HEK293T (cell line): ENCODE measurements around the gene S100A16.

Source experiments
- CTCF ChIA-PET: fragments of 350-600 bp; formaldehyde crosslinking; extraction: SDS; loops from one replicate; lab custom pipeline; 2021; ENCODE audit warnings: antibody characterized with exemption, inconsistent platforms; lab: Yijun Ruan, JAX
- POLR2A ChIA-PET: fragments of 350-600 bp; formaldehyde crosslinking; extraction: SDS; loops from one replicate; lab custom pipeline; 2020; ENCODE audit warnings: antibody characterized with exemption, inconsistent platforms; lab: Yijun Ruan, JAX
- DNase-seq: peaks from one replicate; pipeline ENCODE4 v3.0.0; 2012; ENCODE audit warnings: mixed read lengths; ENCODE audit errors: extremely low spot score
- ARNT ChIP-seq: fragments of 450-650 bp; IDR thresholded peaks from 2 replicates; pipeline ENCODE4 v1.6.1; 2017; ENCODE audit warnings: mild to moderate bottlenecking
- BHLHE40 ChIP-seq: fragments of 450-650 bp; IDR thresholded peaks from 2 replicates; pipeline ENCODE4 v1.6.1; 2016; ENCODE audit warnings: mild to moderate bottlenecking, moderate library complexity, borderline replicate concordance
- CTBP1 ChIP-seq: fragments of 450-650 bp; IDR thresholded peaks from 2 replicates; pipeline ENCODE4 v1.6.1; 2016; ENCODE audit warnings: borderline replicate concordance
- ELF4 ChIP-seq: fragments of 450-650 bp; IDR thresholded peaks from 2 replicates; pipeline ENCODE4 v1.6.1; 2017; ENCODE audit warnings: antibody characterized with exemption
- FOXA1 ChIP-seq: fragments of 450-650 bp; IDR thresholded peaks from 2 replicates; pipeline ENCODE4 v1.6.1; 2016; ENCODE audit warnings: mild to moderate bottlenecking
- FOXK2 ChIP-seq: fragments of 450-650 bp; IDR thresholded peaks from 2 replicates; pipeline ENCODE4 v1.6.1; 2016; ENCODE audit warnings: mild to moderate bottlenecking
- FOXM1 ChIP-seq: fragments of 450-650 bp; IDR thresholded peaks from 2 replicates; pipeline ENCODE4 v1.6.1; 2017; ENCODE audit warnings: mild to moderate bottlenecking, borderline replicate concordance
- HDGF ChIP-seq: fragments of 450-650 bp; IDR thresholded peaks from 2 replicates; pipeline ENCODE4 v1.6.1; 2017; ENCODE audit warnings: antibody characterized with exemption, borderline replicate concordance
- L3MBTL2 ChIP-seq: fragments of 450-650 bp; conservative IDR thresholded peaks from 2 replicates; pipeline ENCODE4 v1.6.1; 2016; ENCODE audit warnings: mild to moderate bottlenecking
- LEF1 ChIP-seq: fragments of 450-650 bp; IDR thresholded peaks from 2 replicates; pipeline ENCODE4 v1.6.1; 2017; ENCODE audit warnings: mild to moderate bottlenecking, borderline replicate concordance
- NFRKB ChIP-seq: fragments of 450-650 bp; IDR thresholded peaks from 2 replicates; pipeline ENCODE4 v1.6.1; 2016; ENCODE audit warnings: mild to moderate bottlenecking, moderate library complexity
- SP1 ChIP-seq: fragments of 450-650 bp; IDR thresholded peaks from 2 replicates; pipeline ENCODE4 v1.6.1; 2017
- SUZ12 ChIP-seq: fragments of 450-650 bp; IDR thresholded peaks from 2 replicates; pipeline ENCODE4 v1.6.1; 2016; ENCODE audit warnings: mild to moderate bottlenecking
- TARDBP ChIP-seq: fragments of 450-650 bp; IDR thresholded peaks from 2 replicates; pipeline ENCODE4 v1.6.1; 2016
- ZNF384 ChIP-seq: fragments of 450-650 bp; IDR thresholded peaks from 2 replicates; pipeline ENCODE4 v1.6.1; 2016
- TF ChIP-seq, protein P1 (sequence below): fragments of 450-650 bp; IDR thresholded peaks from 2 replicates; pipeline ENCODE4 v1.6.1; 2016

S100A16 gene

DNA sequence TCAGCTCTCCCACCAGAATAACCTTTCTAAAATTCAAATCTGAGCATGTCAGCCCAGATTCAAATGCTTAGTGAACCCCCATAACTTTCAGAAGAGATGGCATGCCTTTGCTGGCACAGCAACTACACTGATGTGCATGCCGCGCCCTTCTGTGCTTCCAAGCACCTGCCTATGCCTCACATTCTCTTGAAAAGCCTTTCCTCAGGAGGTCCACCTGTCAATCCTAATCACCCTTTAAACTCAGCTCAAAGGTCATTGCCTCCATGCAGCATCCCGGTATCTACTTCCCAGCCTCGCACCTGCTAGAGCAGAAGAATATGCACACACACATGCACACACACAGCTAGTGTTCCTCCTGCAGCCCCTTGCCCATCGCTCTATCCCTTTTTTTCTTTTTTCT, 42.1 kb downstream of the S100A16 start:
- DNase-seq: no peak
- no peak for TF ChIP-seq NFRKB
- no peak for TF ChIP-seq L3MBTL2
- TF ChIP-seq FOXK2: no peak
- TF ChIP-seq CTBP1: no peak
- TF ChIP-seq FOXA1: no peak
- no peak for TF ChIP-seq HDGF
- TF ChIP-seq LEF1: no peak
- TF ChIP-seq FOXM1: no peak
- TF ChIP-seq, protein P1, sequence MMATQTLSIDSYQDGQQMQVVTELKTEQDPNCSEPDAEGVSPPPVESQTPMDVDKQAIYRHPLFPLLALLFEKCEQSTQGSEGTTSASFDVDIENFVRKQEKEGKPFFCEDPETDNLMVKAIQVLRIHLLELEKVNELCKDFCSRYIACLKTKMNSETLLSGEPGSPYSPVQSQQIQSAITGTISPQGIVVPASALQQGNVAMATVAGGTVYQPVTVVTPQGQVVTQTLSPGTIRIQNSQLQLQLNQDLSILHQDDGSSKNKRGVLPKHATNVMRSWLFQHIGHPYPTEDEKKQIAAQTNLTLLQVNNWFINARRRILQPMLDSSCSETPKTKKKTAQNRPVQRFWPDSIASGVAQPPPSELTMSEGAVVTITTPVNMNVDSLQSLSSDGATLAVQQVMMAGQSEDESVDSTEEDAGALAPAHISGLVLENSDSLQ: no peak
- no peak for TF ChIP-seq SP1
- no peak for TF ChIP-seq BHLHE40
- no peak for TF ChIP-seq ZNF384
- no peak for TF ChIP-seq ARNT
- no peak for TF ChIP-seq ELF4
- no peak for TF ChIP-seq TARDBP
- TF ChIP-seq SUZ12: no peak
- ChIA-PET CTCF (interaction anchor here (1.4 to 5.8 kb wide), 3 partner anchors 38 to 63 kb away, joined by 3 to 60 read pairs (median 15); partner anchors contain the start of genes CHTOP, S100A1 and S100A13), POLR2A (interaction anchor here (1.6 to 1.7 kb wide), 2 partner anchors 56 to 63 kb away, joined by 7 to 8 read pairs; partner anchors contain the start of genes CHTOP, S100A1 and S100A13)

GRCh38 chr1:153569465-153569864, 43.5 kb downstream of the S100A16 start:
- ChIA-PET CTCF (interaction anchor here (0.9 to 5.8 kb wide), 6 partner anchors 25 to 65 kb away, joined by 3 to 60 read pairs (median 12); partner anchors contain the start of genes CHTOP, S100A1, S100A13 and S100A4), POLR2A (interaction anchor here (1.6 to 2.1 kb wide), 3 partner anchors 58 to 65 kb away, joined by 7 to 13 read pairs (median 8); partner anchors contain the start of genes CHTOP, S100A1 and S100A13)
- TF ChIP-seq FOXA1 (no peak), FOXM1 (no peak), TARDBP (no peak), HDGF (no peak), L3MBTL2 (no peak)
- no peak for DNase-seq

- POLR2A ChIA-PET: interaction anchor here (0.6 to 2.1 kb wide), 14 partner anchors 8 to 213 kb away, joined by 3 to 13 read pairs (median 5); partner anchors contain the start of genes CHTOP and S100A13
These were observed 44.4 kb downstream of the S100A16 start for GRCh38 chr1:153568367-153569099.

DNA sequence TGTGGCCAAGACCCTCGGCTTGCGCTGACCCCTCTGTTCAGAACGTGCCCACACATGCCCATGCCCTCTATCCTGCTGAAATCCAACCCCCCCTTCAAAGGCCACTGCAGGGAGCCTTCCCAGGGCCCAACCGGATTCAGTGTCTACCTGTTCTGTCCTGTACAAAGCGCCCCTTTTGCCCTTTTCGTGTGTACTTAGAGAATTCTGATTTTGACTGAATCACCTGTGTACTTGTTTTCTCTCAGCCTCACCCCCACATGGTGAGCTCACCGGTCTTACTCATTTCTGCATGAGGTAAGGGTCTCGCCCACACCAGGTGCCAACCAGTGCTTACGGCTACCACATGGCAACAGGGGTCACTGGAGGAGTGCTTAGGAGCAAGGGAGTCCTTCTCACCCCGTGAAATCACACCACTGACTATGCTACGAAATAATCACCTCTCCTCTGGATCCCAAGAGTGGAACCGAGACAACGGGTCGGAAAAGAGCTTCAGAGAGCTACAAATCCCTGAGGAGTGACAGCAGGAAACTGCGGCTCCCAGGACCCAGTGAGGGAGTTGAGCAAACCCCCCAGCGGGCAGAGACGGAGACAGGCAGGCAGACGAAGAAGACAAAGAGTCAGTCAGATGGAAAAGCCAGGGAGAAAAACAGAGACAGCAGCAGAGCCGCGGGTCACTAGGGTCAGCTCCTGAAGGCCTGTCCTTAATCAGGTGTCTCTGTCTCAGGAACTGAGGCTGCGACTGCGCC, 45.1 kb downstream of the S100A16 start:
- TF ChIP-seq FOXK2: no peak
- no peak for TF ChIP-seq SP1
- no peak for TF ChIP-seq TARDBP
- no peak for TF ChIP-seq ELF4
- TF ChIP-seq BHLHE40: no peak
- no peak for TF ChIP-seq NFRKB
- TF ChIP-seq LEF1: no peak
- TF ChIP-seq HDGF: no peak
- no peak for TF ChIP-seq ZNF384
- TF ChIP-seq FOXA1: no peak
- TF ChIP-seq CTBP1: no peak
- TF ChIP-seq, protein P1: no peak
- TF ChIP-seq L3MBTL2: no peak
- TF ChIP-seq SUZ12: no peak
- TF ChIP-seq ARNT: no peak
- TF ChIP-seq FOXM1: no peak
- no peak for DNase-seq
- ChIA-PET CTCF (interaction anchor here (0.6 to 5.8 kb wide), 12 partner anchors 8 to 75 kb away, joined by 3 to 60 read pairs (median 7); partner anchors contain the start of genes S100A1, S100A13 and S100A4), POLR2A (interaction anchor here (0.6 to 2.1 kb wide), 14 partner anchors 9 to 213 kb away, joined by 3 to 13 read pairs (median 5); partner anchors contain the start of genes CHTOP and S100A13)

More at GRCh38 chr1:153568367-153569099, 44.4 kb downstream of the S100A16 start:
- CTCF ChIA-PET: interaction anchor here (0.6 to 5.8 kb wide), 13 partner anchors 9 to 76 kb away, joined by 3 to 60 read pairs (median 8); partner anchors contain the start of genes S100A1, S100A13 and S100A4
- peak; percentile 95 for DNase-seq
- TF ChIP-seq, protein P1: peak; percentile 41
- TF ChIP-seq SP1 (no peak), CTBP1 (no peak), NFRKB (no peak), ZNF384 (no peak)
